Measurements from ENCODE around the gene CTDP1. TPM values are rescaled to one million over a fixed set of nuclear protein-coding genes. Genes with fewer than 3 reads are reported as not detected.
A peak's percentile ranks its signal among the peaks of the same experiment; 100 is the strongest.

Gene CTDP1
- polyA plus RNA-seq, 2 donors, result 10.8 to 13.0 TPM

GRCh38 chr18:79662439-79662838 is 17.2 kb upstream of the CTDP1 start:
- Histone ChIP-seq H3K27me3 (ENCODE audit: control insufficient read depth in 1 of 2, insufficient read depth in 2 of 2, low read length in 2 of 2) (no peaks in the 10 kb centered on the region), H3K4me1 (ENCODE audit: control insufficient read depth in 2 of 2, insufficient read depth in 2 of 2, low read length in 1 of 2) (peaks cover 0 to 2% of the 10 kb centered on the region in 2 donors), H3K9me3 (ENCODE audit: control insufficient read depth in 2 of 2, insufficient read depth in 1 of 2, low read depth in 1 of 2, low read length in 1 of 2) (no peaks in the 10 kb centered on the region), H3K36me3 (ENCODE audit: control insufficient read depth in 2 of 2, insufficient read depth in 2 of 2, low read length in 1 of 2) (no peaks in the 10 kb centered on the region), H3K27ac (ENCODE audit: low read depth in 2 of 2, low read length in 1 of 2) (no peak overlapping the region), H3K4me3 (ENCODE audit: low read depth in 1 of 2, low read length in 2 of 2) (no peak overlapping the region)
- 69 to 85% methylated on average over 1 of the region's 1 CpG for WGBS, 2 donors

GRCh38 chr18:79664525-79665125 is 15.0 kb upstream of the CTDP1 start:
- H3K4me3 ChIP-seq (ENCODE audit: low read depth in 1 of 2, low read length in 2 of 2), result no peak overlapping the region
- H3K27ac ChIP-seq (ENCODE audit: low read depth in 2 of 2, low read length in 1 of 2), result no peak overlapping the region
- H3K9me3 ChIP-seq (ENCODE audit: control insufficient read depth in 2 of 2, insufficient read depth in 1 of 2, low read depth in 1 of 2, low read length in 1 of 2), result no peaks in the 10 kb centered on the region
- H3K36me3 ChIP-seq (ENCODE audit: control insufficient read depth in 2 of 2, insufficient read depth in 2 of 2, low read length in 1 of 2), result no peaks in the 10 kb centered on the region
- H3K27me3 ChIP-seq (ENCODE audit: control insufficient read depth in 1 of 2, insufficient read depth in 2 of 2, low read length in 2 of 2), result no peaks in the 10 kb centered on the region
- H3K4me1 ChIP-seq (ENCODE audit: control insufficient read depth in 2 of 2, insufficient read depth in 2 of 2, low read length in 1 of 2), result no peaks in the 10 kb centered on the region
- WGBS, 2 donors, result 63 to 64% methylated on average over 3 of the region's 3 CpGs

GRCh38 chr18:79668203-79668602 is 11.4 kb upstream of the CTDP1 start:
- H3K36me3 ChIP-seq (ENCODE audit: control insufficient read depth in 2 of 2, insufficient read depth in 2 of 2, low read length in 1 of 2), result no peaks in the 10 kb centered on the region
- no peak overlapping the region for H3K4me3 ChIP-seq (ENCODE audit: low read depth in 1 of 2, low read length in 2 of 2)
- H3K4me1 ChIP-seq (ENCODE audit: control insufficient read depth in 2 of 2, insufficient read depth in 2 of 2, low read length in 1 of 2), result no peaks in the 10 kb centered on the region
- no peak overlapping the region for H3K27ac ChIP-seq (ENCODE audit: low read depth in 2 of 2, low read length in 1 of 2)
- no peaks in the 10 kb centered on the region for H3K9me3 ChIP-seq (ENCODE audit: control insufficient read depth in 2 of 2, insufficient read depth in 1 of 2, low read depth in 1 of 2, low read length in 1 of 2)
- H3K27me3 ChIP-seq (ENCODE audit: control insufficient read depth in 1 of 2, insufficient read depth in 2 of 2, low read length in 2 of 2), result no peaks in the 10 kb centered on the region

GRCh38 chr18:79672490-79673276 is 6.9 kb upstream of the CTDP1 start:
- Histone ChIP-seq H3K9me3 (ENCODE audit: control insufficient read depth in 2 of 2, insufficient read depth in 1 of 2, low read depth in 1 of 2, low read length in 1 of 2) (no peaks in the 10 kb centered on the region), H3K4me3 (ENCODE audit: low read depth in 1 of 2, low read length in 2 of 2) (no peak overlapping the region), H3K4me1 (ENCODE audit: control insufficient read depth in 2 of 2, insufficient read depth in 2 of 2, low read length in 1 of 2) (peaks cover 0 to 3% of the 10 kb centered on the region in 2 donors), H3K27ac (ENCODE audit: low read depth in 2 of 2, low read length in 1 of 2) (no peak overlapping the region), H3K27me3 (ENCODE audit: control insufficient read depth in 1 of 2, insufficient read depth in 2 of 2, low read length in 2 of 2) (no peaks in the 10 kb centered on the region), H3K36me3 (ENCODE audit: control insufficient read depth in 2 of 2, insufficient read depth in 2 of 2, low read length in 1 of 2) (no peaks in the 10 kb centered on the region)
- WGBS, 2 donors, result 92% methylated on average over 19 of the region's 19 CpGs

- no peaks in the 10 kb centered on the region for H3K9me3 ChIP-seq (ENCODE audit: control insufficient read depth in 2 of 2, insufficient read depth in 1 of 2, low read depth in 1 of 2, low read length in 1 of 2)
- no peak overlapping the region for H3K4me3 ChIP-seq (ENCODE audit: low read depth in 1 of 2, low read length in 2 of 2)
- H3K4me1 ChIP-seq (ENCODE audit: control insufficient read depth in 2 of 2, insufficient read depth in 2 of 2, low read length in 1 of 2), result peaks cover 16% of the 10 kb centered on the region in 2 donors
- H3K27ac ChIP-seq (ENCODE audit: low read depth in 2 of 2, low read length in 1 of 2), result no peak overlapping the region
- 91% methylated on average over 6 of the region's 6 CpGs for WGBS, 2 donors
- no peaks in the 10 kb centered on the region for H3K27me3 ChIP-seq (ENCODE audit: control insufficient read depth in 1 of 2, insufficient read depth in 2 of 2, low read length in 2 of 2)
- H3K36me3 ChIP-seq (ENCODE audit: control insufficient read depth in 2 of 2, insufficient read depth in 2 of 2, low read length in 1 of 2), result no peaks in the 10 kb centered on the region
Observed at GRCh38 chr18:79677221-79677620, 2.4 kb upstream of the CTDP1 start.

- 80 to 87% methylated on average over 9 of the region's 9 CpGs for WGBS, 2 donors
- no peak overlapping the region for H3K27ac ChIP-seq (ENCODE audit: low read depth in 2 of 2, low read length in 1 of 2)
- peaks cover 16 to 17% of the 10 kb centered on the region in 2 donors for H3K4me1 ChIP-seq (ENCODE audit: control insufficient read depth in 2 of 2, insufficient read depth in 2 of 2, low read length in 1 of 2)
Observed at GRCh38 chr18:79677840-79678239, 1.8 kb upstream of the CTDP1 start.

GRCh38 chr18:79678665-79679551 is 695 bp upstream of the CTDP1 start:
- Histone ChIP-seq H3K27me3 (ENCODE audit: control insufficient read depth in 1 of 2, insufficient read depth in 2 of 2, low read length in 2 of 2) (no peaks in the 10 kb centered on the region), H3K36me3 (ENCODE audit: control insufficient read depth in 2 of 2, insufficient read depth in 2 of 2, low read length in 1 of 2) (peaks cover under 1 to 2% of the 10 kb centered on the region in 2 donors), H3K4me1 (ENCODE audit: control insufficient read depth in 2 of 2, insufficient read depth in 2 of 2, low read length in 1 of 2) (peaks cover 16 to 17% of the 10 kb centered on the region in 2 donors), H3K4me3 (ENCODE audit: low read depth in 1 of 2, low read length in 2 of 2) (peak overlapping the region; percentile 93 to 97), H3K27ac (ENCODE audit: low read depth in 2 of 2, low read length in 1 of 2) (peak overlapping the region; percentile 97 to 98), H3K9me3 (ENCODE audit: control insufficient read depth in 2 of 2, insufficient read depth in 1 of 2, low read depth in 1 of 2, low read length in 1 of 2) (no peaks in the 10 kb centered on the region)
- 0 to 1% methylated on average over 77 of the region's 77 CpGs for WGBS, 2 donors

More at GRCh38 chr18:79677840-79678239, 1.8 kb upstream of the CTDP1 start:
- no peaks in the 10 kb centered on the region for H3K27me3 ChIP-seq (ENCODE audit: control insufficient read depth in 1 of 2, insufficient read depth in 2 of 2, low read length in 2 of 2)
- no peak overlapping the region for H3K4me3 ChIP-seq (ENCODE audit: low read depth in 1 of 2, low read length in 2 of 2)
- H3K36me3 ChIP-seq (ENCODE audit: control insufficient read depth in 2 of 2, insufficient read depth in 2 of 2, low read length in 1 of 2), result no peaks in the 10 kb centered on the region
- H3K9me3 ChIP-seq (ENCODE audit: control insufficient read depth in 2 of 2, insufficient read depth in 1 of 2, low read depth in 1 of 2, low read length in 1 of 2), result no peaks in the 10 kb centered on the region

- Histone ChIP-seq H3K9me3 (ENCODE audit: control insufficient read depth in 2 of 2, insufficient read depth in 1 of 2, low read depth in 1 of 2, low read length in 1 of 2) (no peaks in the 10 kb centered on the region), H3K27me3 (ENCODE audit: control insufficient read depth in 1 of 2, insufficient read depth in 2 of 2, low read length in 2 of 2) (no peaks in the 10 kb centered on the region), H3K4me1 (ENCODE audit: control insufficient read depth in 2 of 2, insufficient read depth in 2 of 2, low read length in 1 of 2) (peaks cover 16 to 17% of the 10 kb centered on the region in 2 donors), H3K36me3 (ENCODE audit: control insufficient read depth in 2 of 2, insufficient read depth in 2 of 2, low read length in 1 of 2) (peaks cover 2% of the 10 kb centered on the region in 2 donors), H3K27ac (ENCODE audit: low read depth in 2 of 2, low read length in 1 of 2) (peak overlapping the region; percentile 97 to 98), H3K4me3 (ENCODE audit: low read depth in 1 of 2, low read length in 2 of 2) (peak overlapping the region; percentile 93 to 97)
- 4% methylated on average over 34 to 54 of the region's 54 CpGs for WGBS, 2 donors
Observed at GRCh38 chr18:79680100-79680879, 687 bp downstream of the CTDP1 start.

- Histone ChIP-seq H3K36me3 (ENCODE audit: control insufficient read depth in 2 of 2, insufficient read depth in 2 of 2, low read length in 1 of 2) (peaks cover 2% of the 10 kb centered on the region in 2 donors), H3K9me3 (ENCODE audit: control insufficient read depth in 2 of 2, insufficient read depth in 1 of 2, low read depth in 1 of 2, low read length in 1 of 2) (no peaks in the 10 kb centered on the region), H3K27me3 (ENCODE audit: control insufficient read depth in 1 of 2, insufficient read depth in 2 of 2, low read length in 2 of 2) (no peaks in the 10 kb centered on the region), H3K27ac (ENCODE audit: low read depth in 2 of 2, low read length in 1 of 2) (peak overlapping the region in 1 of 2 donors; percentile 98), H3K4me3 (ENCODE audit: low read depth in 1 of 2, low read length in 2 of 2) (peak overlapping the region; percentile 93 to 97), H3K4me1 (ENCODE audit: control insufficient read depth in 2 of 2, insufficient read depth in 2 of 2, low read length in 1 of 2) (peaks cover 16 to 17% of the 10 kb centered on the region in 2 donors)
- WGBS, 2 donors, result 53 to 64% methylated on average over 20 of the region's 20 CpGs
Observed at GRCh38 chr18:79680891-79681339, 1.3 kb downstream of the CTDP1 start.

All from esophagus (tissue), 2 donors.